ENCODE results near the gene PHKG2.

GRCh38 chr16:30722916-30723315 is 25.3 kb upstream of the PHKG2 start:
- TF ChIP-seq YY1 (IDR thresholded peaks at IDR 0.05; ENCODE audit: insufficient read depth, insufficient read length) (no peak), ZNF274 (IDR thresholded peaks at IDR 0.05; ENCODE audit: low read depth, low read length) (no peak)

Data from NT2/D1 (cell line).